ENCODE data around the gene KIAA0753.

KIAA0753 gene

GRCh38 chr17:6630390-6630789 lies 10.1 kb downstream of the KIAA0753 start:
- Histone ChIP-seq H3K36me3 (ENCODE audit: control insufficient read depth in 4 of 4, insufficient read depth in 4 of 4, low read length in 3 of 4) (peaks cover 8 to 64% (median 26%) of the 10 kb centered on the region in 4 experiments), H3K9me3 (ENCODE audit: control extremely low read depth in 1 of 5, control insufficient read depth in 4 of 5, insufficient read depth in 2 of 5, low read depth in 1 of 5, low read length in 4 of 5) (no peaks in the 10 kb centered on the region), H3K27me3 (replicated peaks in 2 of 5; ENCODE audit: control insufficient read depth in 4 of 5, insufficient read depth in 5 of 5, low read length in 4 of 5) (no peaks in the 10 kb centered on the region), H3K4me1 (ENCODE audit: control extremely low read depth in 1 of 4, control insufficient read depth in 4 of 4, insufficient read depth in 4 of 4, low read length in 3 of 4) (no peaks in the 10 kb centered on the region), H3K4me3 (ENCODE audit: control insufficient read depth in 1 of 7, extremely low read depth in 1 of 7, insufficient read depth in 4 of 7, low read depth in 2 of 7, low read length in 6 of 7) (no peak overlapping the region), H3K27ac (ENCODE audit: insufficient read depth in 1 of 2, low read depth in 1 of 2, low read length in 2 of 2, poor library complexity in 1 of 2, severe bottlenecking in 2 of 2) (no peak overlapping the region)
- ChIA-PET POLR2A (interaction anchor here (0.7 kb wide), 1 partner anchor 24 kb away, joined by 3 read pairs; no protein-coding TSS in a partner anchor), CTCF (interaction anchor here (1.2 kb wide), 1 partner anchor 18 kb away, joined by 4 read pairs; no protein-coding TSS in a partner anchor)
- DNase-seq = no peak
- WGBS (ENCODE audit: insufficient coverage) = no CpG with 5 or more reads among the region's 1 CpG

- Histone ChIP-seq H3K36me3 (ENCODE audit: control insufficient read depth in 4 of 4, insufficient read depth in 4 of 4, low read length in 3 of 4) (peaks cover 2 to 64% (median 23%) of the 10 kb centered on the region in 4 experiments), H3K9me3 (ENCODE audit: control extremely low read depth in 1 of 5, control insufficient read depth in 4 of 5, insufficient read depth in 2 of 5, low read depth in 1 of 5, low read length in 4 of 5) (no peaks in the 10 kb centered on the region), H3K27ac (ENCODE audit: insufficient read depth in 1 of 2, low read depth in 1 of 2, low read length in 2 of 2, poor library complexity in 1 of 2, severe bottlenecking in 2 of 2) (no peak overlapping the region), H3K4me3 (ENCODE audit: control insufficient read depth in 1 of 7, extremely low read depth in 1 of 7, insufficient read depth in 4 of 7, low read depth in 2 of 7, low read length in 6 of 7) (no peak overlapping the region), H3K4me1 (ENCODE audit: control extremely low read depth in 1 of 4, control insufficient read depth in 4 of 4, insufficient read depth in 4 of 4, low read length in 3 of 4) (no peaks in the 10 kb centered on the region), H3K27me3 (replicated peaks in 2 of 5; ENCODE audit: control insufficient read depth in 4 of 5, insufficient read depth in 5 of 5, low read length in 4 of 5) (no peaks in the 10 kb centered on the region)
- POLR2A ChIA-PET = interaction anchor here (0.6 kb wide), 1 partner anchor 695 kb away, joined by 3 read pairs; no protein-coding TSS in a partner anchor
- WGBS (ENCODE audit: insufficient coverage) = 100% methylated on average over 1 of the region's 1 CpG
- DNase-seq = no peak
- CTCF ChIA-PET = no interaction called here
Observed at GRCh38 chr17:6627019-6627418, 13.5 kb downstream of the KIAA0753 start.

- DNase-seq = no peak
- H3K27ac ChIP-seq (ENCODE audit: insufficient read depth in 1 of 2, low read depth in 1 of 2, low read length in 2 of 2, poor library complexity in 1 of 2, severe bottlenecking in 2 of 2) = no peak overlapping the region
- 100% methylated on average over 1 of the region's 6 CpGs for WGBS (ENCODE audit: insufficient coverage)
- peaks cover 3 to 67% (median 24%) of the 10 kb centered on the region in 4 experiments for H3K36me3 ChIP-seq (ENCODE audit: control insufficient read depth in 4 of 4, insufficient read depth in 4 of 4, low read length in 3 of 4)
- no peaks in the 10 kb centered on the region for H3K9me3 ChIP-seq (ENCODE audit: control extremely low read depth in 1 of 5, control insufficient read depth in 4 of 5, insufficient read depth in 2 of 5, low read depth in 1 of 5, low read length in 4 of 5)
- CTCF ChIA-PET = no interaction called here
- H3K27me3 ChIP-seq (replicated peaks in 2 of 5; ENCODE audit: control insufficient read depth in 4 of 5, insufficient read depth in 5 of 5, low read length in 4 of 5) = no peaks in the 10 kb centered on the region
- POLR2A ChIA-PET = no interaction called here
- H3K4me1 ChIP-seq (ENCODE audit: control extremely low read depth in 1 of 4, control insufficient read depth in 4 of 4, insufficient read depth in 4 of 4, low read length in 3 of 4) = no peaks in the 10 kb centered on the region
- no peak overlapping the region for H3K4me3 ChIP-seq (ENCODE audit: control insufficient read depth in 1 of 7, extremely low read depth in 1 of 7, insufficient read depth in 4 of 7, low read depth in 2 of 7, low read length in 6 of 7)
Observed at GRCh38 chr17:6626616-6627015, 13.9 kb downstream of the KIAA0753 start.

GRCh38 chr17:6623941-6624340 lies 16.6 kb downstream of the KIAA0753 start:
- Histone ChIP-seq H3K9me3 (ENCODE audit: control extremely low read depth in 1 of 5, control insufficient read depth in 4 of 5, insufficient read depth in 2 of 5, low read depth in 1 of 5, low read length in 4 of 5) (no peaks in the 10 kb centered on the region), H3K36me3 (ENCODE audit: control insufficient read depth in 4 of 4, insufficient read depth in 4 of 4, low read length in 3 of 4) (peaks cover 8 to 72% (median 29%) of the 10 kb centered on the region in 4 experiments), H3K4me1 (ENCODE audit: control extremely low read depth in 1 of 4, control insufficient read depth in 4 of 4, insufficient read depth in 4 of 4, low read length in 3 of 4) (no peaks in the 10 kb centered on the region), H3K27me3 (replicated peaks in 2 of 5; ENCODE audit: control insufficient read depth in 4 of 5, insufficient read depth in 5 of 5, low read length in 4 of 5) (no peaks in the 10 kb centered on the region), H3K4me3 (ENCODE audit: control insufficient read depth in 1 of 7, extremely low read depth in 1 of 7, insufficient read depth in 4 of 7, low read depth in 2 of 7, low read length in 6 of 7) (no peak overlapping the region), H3K27ac (ENCODE audit: insufficient read depth in 1 of 2, low read depth in 1 of 2, low read length in 2 of 2, poor library complexity in 1 of 2, severe bottlenecking in 2 of 2) (no peak overlapping the region)
- DNase-seq = no peak
- 100% methylated on average over 3 of the region's 3 CpGs for WGBS (ENCODE audit: insufficient coverage)
- ChIA-PET POLR2A (no interaction called here), CTCF (no interaction called here)

GRCh38 chr17:6611231-6611630 lies 29.3 kb downstream of the KIAA0753 start:
- ChIA-PET CTCF (no interaction called here), POLR2A (interaction anchor here (0.7 kb wide), 1 partner anchor 405 kb away, joined by 5 read pairs; no protein-coding TSS in a partner anchor)
- H3K9me3 ChIP-seq (ENCODE audit: control extremely low read depth in 1 of 5, control insufficient read depth in 4 of 5, insufficient read depth in 2 of 5, low read depth in 1 of 5, low read length in 4 of 5) = no peaks in the 10 kb centered on the region
- H3K4me3 ChIP-seq (ENCODE audit: control insufficient read depth in 1 of 7, extremely low read depth in 1 of 7, insufficient read depth in 4 of 7, low read depth in 2 of 7, low read length in 6 of 7) = no peak overlapping the region
- DNase-seq = no peak
- 100% methylated on average over 2 of the region's 4 CpGs for WGBS (ENCODE audit: insufficient coverage)
- no peaks in the 10 kb centered on the region for H3K27me3 ChIP-seq (replicated peaks in 2 of 5; ENCODE audit: control insufficient read depth in 4 of 5, insufficient read depth in 5 of 5, low read length in 4 of 5)
- H3K27ac ChIP-seq (ENCODE audit: insufficient read depth in 1 of 2, low read depth in 1 of 2, low read length in 2 of 2, poor library complexity in 1 of 2, severe bottlenecking in 2 of 2) = no peak overlapping the region
- H3K4me1 ChIP-seq (ENCODE audit: control extremely low read depth in 1 of 4, control insufficient read depth in 4 of 4, insufficient read depth in 4 of 4, low read length in 3 of 4) = no peaks in the 10 kb centered on the region
- peaks cover 20 to 67% (median 39%) of the 10 kb centered on the region in 4 experiments for H3K36me3 ChIP-seq (ENCODE audit: control insufficient read depth in 4 of 4, insufficient read depth in 4 of 4, low read length in 3 of 4)

- no peak overlapping the region for H3K27ac ChIP-seq (ENCODE audit: insufficient read depth in 1 of 2, low read depth in 1 of 2, low read length in 2 of 2, poor library complexity in 1 of 2, severe bottlenecking in 2 of 2)
- CTCF ChIA-PET = interaction anchor here (2.2 kb wide), 1 partner anchor 138 kb away, joined by 8 read pairs; no protein-coding TSS in a partner anchor
- H3K9me3 ChIP-seq (ENCODE audit: control extremely low read depth in 1 of 5, control insufficient read depth in 4 of 5, insufficient read depth in 2 of 5, low read depth in 1 of 5, low read length in 4 of 5) = no peaks in the 10 kb centered on the region
- DNase-seq = no peak
- no peaks in the 10 kb centered on the region for H3K27me3 ChIP-seq (replicated peaks in 2 of 5; ENCODE audit: control insufficient read depth in 4 of 5, insufficient read depth in 5 of 5, low read length in 4 of 5)
- H3K36me3 ChIP-seq (ENCODE audit: control insufficient read depth in 4 of 4, insufficient read depth in 4 of 4, low read length in 3 of 4) = peaks cover 20 to 69% (median 44%) of the 10 kb centered on the region in 4 experiments
- no peaks in the 10 kb centered on the region for H3K4me1 ChIP-seq (ENCODE audit: control extremely low read depth in 1 of 4, control insufficient read depth in 4 of 4, insufficient read depth in 4 of 4, low read length in 3 of 4)
- POLR2A ChIA-PET = no interaction called here
- no peak overlapping the region for H3K4me3 ChIP-seq (ENCODE audit: control insufficient read depth in 1 of 7, extremely low read depth in 1 of 7, insufficient read depth in 4 of 7, low read depth in 2 of 7, low read length in 6 of 7)
- WGBS (ENCODE audit: insufficient coverage) = no CpG with 5 or more reads among the region's 5 CpGs
Observed at GRCh38 chr17:6610011-6610410, 30.5 kb downstream of the KIAA0753 start.

- ChIA-PET CTCF (interaction anchor here (2.2 kb wide), 1 partner anchor 136 kb away, joined by 8 read pairs; no protein-coding TSS in a partner anchor), POLR2A (no interaction called here)
- peaks cover 21 to 73% (median 52%) of the 10 kb centered on the region in 4 experiments for H3K36me3 ChIP-seq (ENCODE audit: control insufficient read depth in 4 of 4, insufficient read depth in 4 of 4, low read length in 3 of 4)
- DNase-seq = no peak
- H3K4me1 ChIP-seq (ENCODE audit: control extremely low read depth in 1 of 4, control insufficient read depth in 4 of 4, insufficient read depth in 4 of 4, low read length in 3 of 4) = no peaks in the 10 kb centered on the region
- H3K27me3 ChIP-seq (replicated peaks in 2 of 5; ENCODE audit: control insufficient read depth in 4 of 5, insufficient read depth in 5 of 5, low read length in 4 of 5) = no peaks in the 10 kb centered on the region
- H3K27ac ChIP-seq (ENCODE audit: insufficient read depth in 1 of 2, low read depth in 1 of 2, low read length in 2 of 2, poor library complexity in 1 of 2, severe bottlenecking in 2 of 2) = no peak overlapping the region
- no peak overlapping the region for H3K4me3 ChIP-seq (ENCODE audit: control insufficient read depth in 1 of 7, extremely low read depth in 1 of 7, insufficient read depth in 4 of 7, low read depth in 2 of 7, low read length in 6 of 7)
- 97% methylated on average over 3 of the region's 3 CpGs for WGBS (ENCODE audit: insufficient coverage)
- no peaks in the 10 kb centered on the region for H3K9me3 ChIP-seq (ENCODE audit: control extremely low read depth in 1 of 5, control insufficient read depth in 4 of 5, insufficient read depth in 2 of 5, low read depth in 1 of 5, low read length in 4 of 5)
Observed at GRCh38 chr17:6608321-6608720, 32.2 kb downstream of the KIAA0753 start.

Measured in common myeloid progenitor, CD34-positive (primary cell).